HCT116 (cell line): ENCODE results near the gene ALLC. TPM values are rescaled to one million over a fixed set of nuclear protein-coding genes. Genes with fewer than 3 reads are reported as not detected.

Experiments used
- ATAC-seq: fragments of 200-7000 bp; cut with Tn5 transposase; 2 replicates; pipeline ENCODE4 v1.9.1; 2020; ENCODE audit warnings: mild to moderate bottlenecking, moderate library complexity
- BruUV-seq: library from RNA; stranded (reverse); fragments of 400-500 nt; replicated peaks from 2 replicates; lab custom pipeline; 2021; lab: Mats Ljungman, UMichigan
- CTCF ChIA-PET: fragments of 300-600 bp; sonication (Branson Sonifier 250); formaldehyde crosslinking; loops from one replicate; lab custom pipeline; 2021; ENCODE audit warnings: antibody characterized with exemption; lab: Charles Lee
- POLR2A ChIA-PET: fragments of 300-600, 350-600 bp; sonication (Branson Sonifier 250); formaldehyde crosslinking; loops from one replicate; lab custom pipeline; 2021; ENCODE audit warnings: antibody characterized with exemption; lab: Charles Lee
- RAD21 ChIA-PET, 2 experiments: fragments of 300-600 bp; sonication (Branson Sonifier 250); formaldehyde crosslinking; loops; one replicate each; lab custom pipeline; 2023; ENCODE audit warnings: low total read pairs in 2 of 2; ENCODE audit not compliant: uncharacterized antibody in 2 of 2, unreplicated experiment in 2 of 2, low non-redundant PET in 1 of 2; lab: Charles Lee
- DNase-seq: peaks from one replicate; pipeline ENCODE4 v3.0.0-alpha.2; 2010; ENCODE audit warnings: low read depth, low spot score
- H2AFZ ChIP-seq: fragments of 200-600 bp; shearing (Covaris generic), sonication (generic); 2 replicates; pipeline ENCODE4 v1.6.1; 2017; ENCODE audit warnings: low read depth, mixed run types, mixed read lengths, antibody characterized with exemption, low read length; ENCODE audit not compliant: poor library complexity, severe bottlenecking
- H3K27ac ChIP-seq: 2 replicates; pipeline ENCODE4 v1.5.1; 2012; ENCODE audit warnings: low read depth, low read length
- H3K27me3 ChIP-seq: fragments of 200-600 bp; sonication (generic); 2 replicates; pipeline ENCODE4 v1.6.1; 2016; ENCODE audit warnings: mixed run types, low read length, mixed read lengths; ENCODE audit not compliant: insufficient read depth
- H3K36me3 ChIP-seq, 2 experiments: fragments of 200-500 bp in 1 of 2; fragments of 200-600 bp in 1 of 2; sonication (Bioruptor generic) in 1 of 2; sonication (generic) in 1 of 2; 2 replicates each; pipeline versions ENCODE4 v1.5.1 to v1.6.1; 2014 to 2016; ENCODE audit warnings: low read length in 2 of 2, inconsistent platforms in 1 of 2, mixed read lengths in 1 of 2, mixed run types in 1 of 2; ENCODE audit not compliant: insufficient read depth in 2 of 2, control insufficient read depth in 1 of 2
- H3K4me1 ChIP-seq, 2 experiments: fragments of 200-600 bp in 1 of 2; sonication (generic) in 1 of 2; 2 replicates each; pipeline versions ENCODE4 v1.5.1 to v1.6.1; 2012 to 2017; ENCODE audit warnings: low read length in 2 of 2, inconsistent platforms in 1 of 2, mild to moderate bottlenecking in 1 of 2, mixed read lengths in 1 of 2, mixed run types in 1 of 2, moderate library complexity in 1 of 2; ENCODE audit not compliant: insufficient read depth in 2 of 2, control insufficient read depth in 1 of 2
- H3K4me2 ChIP-seq: fragments of 200-600 bp; sonication (generic); 2 replicates; pipeline ENCODE4 v1.6.1; 2017; ENCODE audit warnings: mixed run types, low read length, mixed read lengths
- H3K4me3 ChIP-seq, 2 experiments: fragments of 200-600 bp in 1 of 2; sonication (generic) in 1 of 2; replicated peaks in 1 of 2; 2 replicates each; pipeline ENCODE4 v1.5.1; 2011 to 2016; ENCODE audit warnings: low read length in 2 of 2, control low read depth in 1 of 2, low read depth in 1 of 2, mild to moderate bottlenecking in 1 of 2, mixed read lengths in 1 of 2, mixed run types in 1 of 2
- H3K79me2 ChIP-seq: fragments of 200-600 bp; sonication (generic); 2 replicates; pipeline ENCODE4 v1.6.1; 2017; ENCODE audit warnings: mild to moderate bottlenecking, mixed run types, low read length, moderate library complexity, mixed read lengths; ENCODE audit not compliant: insufficient read depth
- H3K9ac ChIP-seq: fragments of 200-600 bp; sonication (generic); 2 replicates; pipeline ENCODE4 v1.6.1; 2016; ENCODE audit warnings: low read length, mixed read lengths
- H3K9me2 ChIP-seq: fragments of 200-600 bp; sonication (generic), shearing (Covaris generic); 2 replicates; pipeline ENCODE4 v1.6.1; 2017; ENCODE audit warnings: mixed run types, mild to moderate bottlenecking, moderate library complexity; ENCODE audit not compliant: insufficient read depth
- H3K9me3 ChIP-seq, 2 experiments: fragments of 200-500 bp in 1 of 2; fragments of 200-600 bp in 1 of 2; sonication (Bioruptor generic) in 1 of 2; sonication (generic) in 1 of 2; 2 replicates each; pipeline ENCODE4 v1.6.1; 2014 to 2017; ENCODE audit warnings: low read length in 2 of 2, mixed read lengths in 2 of 2, inconsistent platforms in 1 of 2, low read depth in 1 of 2, mild to moderate bottlenecking in 1 of 2, mixed run types in 1 of 2, moderate library complexity in 1 of 2; ENCODE audit not compliant: control insufficient read depth in 1 of 2, insufficient read depth in 1 of 2
- H4K20me1 ChIP-seq: fragments of 200-600 bp; sonication (generic), shearing (Covaris generic); 2 replicates; pipeline ENCODE4 v1.6.1; 2017; ENCODE audit warnings: mixed run types, mild to moderate bottlenecking, moderate library complexity; ENCODE audit not compliant: insufficient read depth
- ELF1 ChIP-seq: IDR thresholded peaks from 2 replicates; pipeline ENCODE4 v1.6.1; 2012; ENCODE audit warnings: low read depth, borderline replicate concordance
- RAD21 ChIP-seq: IDR thresholded peaks from 2 replicates; pipeline ENCODE4 v1.6.1; 2012; ENCODE audit warnings: low read depth, mild to moderate bottlenecking
- SIN3A ChIP-seq: IDR thresholded peaks from 2 replicates; pipeline ENCODE4 v1.6.1; 2012; ENCODE audit warnings: low read depth
- ZBTB33 ChIP-seq: IDR thresholded peaks from 2 replicates; pipeline ENCODE4 v1.6.1; 2011; ENCODE audit warnings: mild to moderate bottlenecking, low read length, moderate library complexity; ENCODE audit not compliant: insufficient replicate concordance; ENCODE audit errors: extremely low read depth
- ZFX ChIP-seq: fragments of 450-650 bp; IDR thresholded peaks from 2 replicates; pipeline ENCODE4 v1.6.1; 2017
- ZNF274 ChIP-seq: fragments of 200-500 bp; sonication (Bioruptor generic); IDR thresholded peaks from 2 replicates; pipeline ENCODE4 v1.6.1; 2014; ENCODE audit warnings: mild to moderate bottlenecking, low read depth, low read length, inconsistent platforms
- intact Hi-C: fragments of 100-400 bp; cut with micrococcal nuclease; formaldehyde crosslinking; loops from 2 replicates; pipeline ENCODE4 v1.10.0; 2022
- total RNA-seq: library from RNA; stranded (reverse); gene quantifications from one replicate; pipeline ENCODE4 v1.2.1, GENCODE V29; 2021; ENCODE audit not compliant: unreplicated experiment
- TF ChIP-seq, protein P1 (sequence below), 3 experiments: fragments of 200-600 bp in 1 of 3; sonication (generic) in 1 of 3; IDR thresholded peaks in 2 of 3; conservative IDR thresholded peaks in 1 of 3; 2 replicates each; pipeline ENCODE4 v1.5.1; 2012 to 2017; ENCODE audit warnings: low read depth in 2 of 3, low read length in 2 of 3, antibody characterized with exemption in 1 of 3, borderline replicate concordance in 1 of 3, control low read depth in 1 of 3, mild to moderate bottlenecking in 1 of 3, mixed read lengths in 1 of 3, mixed run types in 1 of 3, moderate library complexity in 1 of 3; ENCODE audit not compliant: insufficient read depth in 1 of 3
- TF ChIP-seq, protein P2 (sequence below): IDR thresholded peaks from 2 replicates; pipeline ENCODE4 v1.6.1; 2012

ALLC gene
- total RNA-seq, 1 experiment from 2014 or later = not detected

DNA sequence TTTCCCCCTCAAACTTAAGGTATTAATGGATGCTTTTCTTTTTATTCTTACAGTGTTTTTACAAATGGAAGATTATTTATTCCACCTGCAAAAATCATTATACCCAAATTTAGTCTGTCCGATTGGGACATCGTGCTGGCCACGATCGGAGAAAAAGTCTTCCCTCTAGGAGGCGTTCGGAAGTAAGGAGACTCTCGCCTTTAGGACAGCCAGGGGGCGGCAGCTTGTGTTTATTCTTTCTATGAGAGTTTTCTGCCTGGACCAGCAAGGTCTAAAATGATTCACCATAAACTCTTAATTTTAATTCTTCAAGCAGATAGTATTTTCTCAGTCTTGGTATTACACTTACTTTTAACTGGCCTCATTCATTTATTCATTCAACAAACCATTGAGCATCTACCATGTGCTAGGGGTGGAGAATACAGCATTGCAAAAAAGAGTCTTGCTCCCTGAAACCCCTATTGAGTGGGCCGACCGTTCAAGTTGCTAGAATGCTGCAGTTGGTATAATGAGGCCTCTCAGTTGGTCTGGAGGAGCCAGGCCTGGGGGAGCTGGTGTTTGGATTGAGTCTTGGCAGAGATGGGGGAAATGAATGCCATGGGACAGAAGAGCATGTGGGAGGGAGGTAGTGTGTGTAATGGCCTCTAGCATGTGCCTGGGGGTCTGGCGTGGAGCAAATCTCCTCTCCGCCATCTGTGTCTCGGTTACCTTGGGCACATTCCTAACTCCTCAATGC, 84.0 kb downstream of the ALLC start:
- Histone ChIP-seq H2AFZ (no peak overlapping the region), H3K27ac (no peak overlapping the region), H3K4me1 (no peaks in the 10 kb centered on the region), H3K9me3 (no peaks in the 10 kb centered on the region), H3K9ac (no peak overlapping the region), H3K36me3 (no peaks in the 10 kb centered on the region), H3K9me2 (no peaks in the 10 kb centered on the region), H3K79me2 (no peaks in the 10 kb centered on the region), H3K4me2 (no peak overlapping the region), H4K20me1 (no peaks in the 10 kb centered on the region), H3K4me3 (no peak overlapping the region), H3K27me3 (peaks cover 8% of the 10 kb centered on the region)
- no peak for DNase-seq
- TF ChIP-seq, protein P1, sequence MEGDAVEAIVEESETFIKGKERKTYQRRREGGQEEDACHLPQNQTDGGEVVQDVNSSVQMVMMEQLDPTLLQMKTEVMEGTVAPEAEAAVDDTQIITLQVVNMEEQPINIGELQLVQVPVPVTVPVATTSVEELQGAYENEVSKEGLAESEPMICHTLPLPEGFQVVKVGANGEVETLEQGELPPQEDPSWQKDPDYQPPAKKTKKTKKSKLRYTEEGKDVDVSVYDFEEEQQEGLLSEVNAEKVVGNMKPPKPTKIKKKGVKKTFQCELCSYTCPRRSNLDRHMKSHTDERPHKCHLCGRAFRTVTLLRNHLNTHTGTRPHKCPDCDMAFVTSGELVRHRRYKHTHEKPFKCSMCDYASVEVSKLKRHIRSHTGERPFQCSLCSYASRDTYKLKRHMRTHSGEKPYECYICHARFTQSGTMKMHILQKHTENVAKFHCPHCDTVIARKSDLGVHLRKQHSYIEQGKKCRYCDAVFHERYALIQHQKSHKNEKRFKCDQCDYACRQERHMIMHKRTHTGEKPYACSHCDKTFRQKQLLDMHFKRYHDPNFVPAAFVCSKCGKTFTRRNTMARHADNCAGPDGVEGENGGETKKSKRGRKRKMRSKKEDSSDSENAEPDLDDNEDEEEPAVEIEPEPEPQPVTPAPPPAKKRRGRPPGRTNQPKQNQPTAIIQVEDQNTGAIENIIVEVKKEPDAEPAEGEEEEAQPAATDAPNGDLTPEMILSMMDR (IDR thresholded peaks at IDR 0.05 in 2 of 3, conservative IDR thresholded peaks at IDR 0.05 in 1 of 3; ENCODE audit: borderline replicate concordance in 1 of 3, insufficient read depth in 1 of 3, low read depth in 2 of 3, low read length in 2 of 3) = peak; percentile 28 to 58 (median 34); a peak in 5 of 6 replicates
- TF ChIP-seq ELF1 (no peak), ZFX (no peak), ZBTB33 (no peak), RAD21 (peak; percentile 24; the same call in 1 of the 2 replicates), ZNF274 (no peak), SIN3A (no peak)
- TF ChIP-seq, protein P2, sequence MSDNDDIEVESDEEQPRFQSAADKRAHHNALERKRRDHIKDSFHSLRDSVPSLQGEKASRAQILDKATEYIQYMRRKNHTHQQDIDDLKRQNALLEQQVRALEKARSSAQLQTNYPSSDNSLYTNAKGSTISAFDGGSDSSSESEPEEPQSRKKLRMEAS = no peak
- ChIA-PET CTCF (no interaction called here), POLR2A (no interaction called here), RAD21 (no interaction called here)
- peak; percentile 47; the same call in 1 of the 2 replicates for ATAC-seq
- intact Hi-C loops = no loop called here
- BruUV-seq = no TSS peak
